PFSK-1 (cell line): ENCODE measurements around the gene TKFC.

Experiments used
- FOXP2 ChIP-seq: optimal IDR thresholded peaks from 2 replicates; pipeline ENCODE3; 2011; ENCODE audit warnings: borderline replicate concordance, control low read depth, inconsistent platforms; ENCODE audit not compliant: insufficient read depth; ENCODE audit errors: extremely low read length, extremely low read depth
- POLR2AphosphoS5 ChIP-seq: IDR thresholded peaks from 2 replicates; pipeline ENCODE4 v1.6.1; 2012; ENCODE audit warnings: low read depth, mild to moderate bottlenecking, control low read depth, low read length, moderate library complexity
- REST ChIP-seq, 2 experiments: IDR thresholded peaks; 2 replicates each; pipeline versions ENCODE4 v1.6.1 to v1.8.0; 2011 to 2012; ENCODE audit warnings: low read depth in 2 of 2, low read length in 2 of 2, control low read depth in 1 of 2, inconsistent platforms in 1 of 2, mild to moderate bottlenecking in 1 of 2, moderate library complexity in 1 of 2; ENCODE audit not compliant: insufficient read depth in 1 of 2
- SIN3A ChIP-seq: IDR thresholded peaks from 2 replicates; pipeline ENCODE4 v1.6.1; 2012; ENCODE audit warnings: mild to moderate bottlenecking, low read length, moderate library complexity, borderline replicate concordance; ENCODE audit not compliant: insufficient read depth
- TAF1 ChIP-seq: IDR thresholded peaks from 2 replicates; pipeline ENCODE4 v1.6.1; 2012; ENCODE audit warnings: low read length, control low read depth, borderline replicate concordance; ENCODE audit not compliant: insufficient read depth

TKFC gene

GRCh38 chr11:61305417-61305816, 27.6 kb upstream of the TKFC start:
- TF ChIP-seq POLR2AphosphoS5 (no peak), SIN3A (no peak), FOXP2 (no peak), REST (IDR thresholded peaks at IDR 0.05; ENCODE audit: insufficient read depth in 1 of 2, low read depth in 2 of 2, low read length in 2 of 2) (no peak), TAF1 (no peak)

DNA sequence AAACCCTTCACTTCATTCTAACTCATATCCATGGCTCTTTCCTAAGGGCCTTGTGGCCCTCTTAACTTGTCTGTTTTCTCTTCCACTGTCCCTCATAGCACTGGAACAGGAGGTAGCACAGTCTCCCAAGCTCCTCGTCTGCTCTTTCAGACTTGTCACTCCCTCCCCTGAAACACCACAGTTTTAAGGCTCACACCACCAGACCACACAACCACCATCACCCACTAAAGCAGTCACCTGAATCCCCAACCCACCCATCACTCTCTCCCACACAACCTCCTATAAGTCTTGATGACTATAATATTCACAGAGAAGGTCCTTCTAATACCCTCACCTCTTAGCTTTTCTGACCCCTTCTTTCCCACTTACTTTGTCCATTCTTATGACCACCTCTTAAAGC, 26.8 kb upstream of the TKFC start:
- no peak for TF ChIP-seq POLR2AphosphoS5
- no peak for TF ChIP-seq FOXP2
- TF ChIP-seq TAF1: no peak
- no peak for TF ChIP-seq REST (IDR thresholded peaks at IDR 0.05; ENCODE audit: insufficient read depth in 1 of 2, low read depth in 2 of 2, low read length in 2 of 2)
- TF ChIP-seq SIN3A: no peak

- TF ChIP-seq POLR2AphosphoS5 (no peak), REST (IDR thresholded peaks at IDR 0.05; ENCODE audit: insufficient read depth in 1 of 2, low read depth in 2 of 2, low read length in 2 of 2) (peak; percentile 32 to 86; a peak in 3 of 4 replicates)
These were observed 25.7 kb upstream of the TKFC start for GRCh38 chr11:61307354-61307753.

DNA sequence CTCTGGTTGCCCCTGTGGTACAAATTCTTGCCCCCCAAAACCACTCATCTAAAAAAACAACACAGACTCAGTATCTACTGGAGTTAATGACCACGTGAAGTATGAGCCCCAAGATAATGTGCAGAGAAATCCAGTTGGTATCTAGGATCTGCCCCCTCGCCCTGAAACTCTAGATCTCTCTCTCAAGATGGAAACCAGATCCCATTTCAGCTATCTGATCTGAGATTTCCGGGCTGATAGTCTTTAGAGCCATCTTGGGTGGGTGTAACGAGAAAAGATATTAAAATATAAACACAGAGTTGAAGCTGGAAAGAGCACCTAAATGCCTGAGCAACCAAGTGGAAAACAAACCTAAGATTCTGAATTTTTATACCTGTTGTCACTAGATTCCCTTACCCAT, 23.9 kb upstream of the TKFC start:
- TF ChIP-seq SIN3A: no peak
- no peak for TF ChIP-seq TAF1
- no peak for TF ChIP-seq REST (IDR thresholded peaks at IDR 0.05; ENCODE audit: insufficient read depth in 1 of 2, low read depth in 2 of 2, low read length in 2 of 2)
- TF ChIP-seq FOXP2: no peak
- TF ChIP-seq POLR2AphosphoS5: no peak

DNA sequence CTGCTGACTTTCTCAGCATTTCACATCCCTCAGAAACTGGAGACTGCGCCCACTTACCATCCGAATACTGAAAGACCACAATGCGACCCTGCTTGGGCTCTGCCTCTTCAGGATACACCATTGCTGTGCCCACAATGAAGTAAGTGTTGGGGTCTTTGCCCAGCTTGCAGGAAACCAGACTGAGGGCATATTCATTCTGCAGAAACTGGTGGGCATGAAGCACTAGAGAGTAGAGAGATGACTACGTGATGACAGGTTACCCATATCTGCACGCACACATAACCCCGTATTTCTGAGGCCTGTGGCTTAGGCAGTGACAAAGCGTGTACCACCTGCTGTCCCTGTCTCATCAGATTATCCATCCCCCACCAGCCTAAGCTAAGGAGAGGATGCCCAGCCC, 23.3 kb upstream of the TKFC start:
- TF ChIP-seq POLR2AphosphoS5 (no peak), REST (IDR thresholded peaks at IDR 0.05; ENCODE audit: insufficient read depth in 1 of 2, low read depth in 2 of 2, low read length in 2 of 2) (no peak), FOXP2 (no peak), TAF1 (no peak), SIN3A (no peak)
